GM12878 (cell line): ENCODE results near the gene C1QL1. TPM values are rescaled to one million over a fixed set of nuclear protein-coding genes. Genes with fewer than 3 reads are reported as not detected.

Source experiments
- ATAC-seq: fragments of 200-7000 bp; cut with Tn5 transposase; 3 replicates; pipeline ENCODE4 v1.9.1; 2020; ENCODE audit warnings: mild to moderate bottlenecking, moderate library complexity
- BruUV-seq: library from RNA; stranded (reverse); fragments of 400-500 nt; replicated peaks from 2 replicates; lab custom pipeline; 2021; lab: Mats Ljungman, UMichigan
- CTCF ChIA-PET: fragments of 300-600 bp; sonication (Branson Sonifier 250); formaldehyde crosslinking; extraction: SDS; loops from one replicate; lab custom pipeline; 2021; ENCODE audit warnings: inconsistent platforms; lab: Yijun Ruan, JAX
- POLR2A ChIA-PET: fragments of 350-600 bp; formaldehyde crosslinking; extraction: SDS; loops from one replicate; lab custom pipeline; 2021; ENCODE audit warnings: inconsistent platforms; lab: Charles Lee
- RAD21 ChIA-PET: fragments of 300-600 bp; sonication (Branson Sonifier 250); formaldehyde crosslinking; loops from one replicate; lab custom pipeline; 2023; ENCODE audit warnings: antibody characterized with exemption; ENCODE audit not compliant: unreplicated experiment; lab: Charles Lee
- SMC1A ChIA-PET: fragments of 300-600 bp; sonication (Branson Sonifier 250); formaldehyde crosslinking; loops from one replicate; lab custom pipeline; 2023; ENCODE audit not compliant: unreplicated experiment, uncharacterized antibody; lab: Charles Lee
- DNase-seq: peaks from one replicate; pipeline ENCODE4 v3.0.0-alpha.2; 2011; ENCODE audit warnings: low read depth, low spot score
- FAIRE-seq: peaks from 3 replicates; lab custom pipeline; 2011; peaks lifted over from hg19 to GRCh38; lab: Jason Lieb, UNC
- H2AFZ ChIP-seq: 2 replicates; pipeline ENCODE4 v1.6.0; 2011; ENCODE audit warnings: low read depth, low read length, control low read depth; ENCODE audit not compliant: control insufficient read depth
- H3K27ac ChIP-seq: 2 replicates; pipeline ENCODE4 v1.5.1; 2011; ENCODE audit warnings: control low read depth; ENCODE audit not compliant: control insufficient read depth, insufficient read depth
- H3K27me3 ChIP-seq, 2 experiments: replicated peaks in 1 of 2; 2 replicates each; pipeline versions ENCODE4 v1.6.0 to v1.6.1; 2011; ENCODE audit warnings: low read length in 1 of 2; ENCODE audit not compliant: control insufficient read depth in 2 of 2, insufficient read depth in 2 of 2
- H3K36me3 ChIP-seq, 2 experiments: 2 replicates each; pipeline ENCODE4 v1.5.1; 2011; ENCODE audit warnings: low read length in 1 of 2; ENCODE audit not compliant: control insufficient read depth in 2 of 2, insufficient read depth in 2 of 2
- H3K4me1 ChIP-seq: 2 replicates; pipeline ENCODE4 v1.6.1; 2011; ENCODE audit warnings: mild to moderate bottlenecking, low read length, moderate library complexity, mixed read lengths; ENCODE audit not compliant: control insufficient read depth, insufficient read depth
- H3K4me2 ChIP-seq: 2 replicates; pipeline ENCODE4 v1.6.0; 2011; ENCODE audit warnings: control low read depth; ENCODE audit not compliant: control insufficient read depth, insufficient read depth
- H3K4me3 ChIP-seq: fragments of 200-600 bp; sonication (generic); 2 replicates; pipeline ENCODE4 v1.5.1; 2016
- H3K79me2 ChIP-seq: 2 replicates; pipeline ENCODE4 v1.6.0; 2011; ENCODE audit warnings: low read length; ENCODE audit not compliant: control insufficient read depth, insufficient read depth
- H3K9ac ChIP-seq: 2 replicates; pipeline ENCODE4 v1.8.0; 2011; ENCODE audit warnings: low read length, control low read depth, mixed read lengths; ENCODE audit not compliant: control insufficient read depth, insufficient read depth
- H3K9me3 ChIP-seq: replicated peaks from 3 replicates; pipeline ENCODE4 v1.5.1; 2011; ENCODE audit warnings: mild to moderate bottlenecking, low read length; ENCODE audit not compliant: control insufficient read depth, insufficient read depth
- H4K20me1 ChIP-seq: 2 replicates; pipeline ENCODE4 v1.6.0; 2011; ENCODE audit not compliant: control insufficient read depth, insufficient read depth
- CREB1 ChIP-seq: IDR thresholded peaks from 2 replicates; pipeline ENCODE4 v1.6.1; 2012; ENCODE audit warnings: low read depth, mild to moderate bottlenecking, inconsistent platforms
- CREM ChIP-seq: IDR thresholded peaks from 2 replicates; pipeline ENCODE4 v1.6.1; 2014; ENCODE audit warnings: antibody characterized with exemption, low read depth
- DPF2 ChIP-seq: fragments of 450-650 bp; IDR thresholded peaks from 2 replicates; pipeline ENCODE4 v1.6.1; 2017; ENCODE audit warnings: mild to moderate bottlenecking
- E4F1 ChIP-seq: fragments of 450-650 bp; IDR thresholded peaks from 2 replicates; pipeline ENCODE4 v1.6.1; 2018; ENCODE audit warnings: borderline replicate concordance, mild to moderate bottlenecking; ENCODE audit not compliant: partially characterized antibody
- FOXM1 ChIP-seq: IDR thresholded peaks from 2 replicates; pipeline ENCODE4 v1.6.1; 2012; ENCODE audit warnings: low read depth, mild to moderate bottlenecking, inconsistent platforms, low read length, moderate library complexity
- IRF3 ChIP-seq: fragments of 450-650 bp; IDR thresholded peaks from 2 replicates; pipeline ENCODE4 v1.6.1; 2014; ENCODE audit warnings: mild to moderate bottlenecking
- JUNB ChIP-seq: IDR thresholded peaks from 2 replicates; pipeline ENCODE4 v1.6.1; 2016; ENCODE audit warnings: antibody characterized with exemption, mild to moderate bottlenecking
- MTA2 ChIP-seq: fragments of 450-650 bp; IDR thresholded peaks from 2 replicates; pipeline ENCODE4 v1.6.1; 2016; ENCODE audit warnings: low read depth, mild to moderate bottlenecking, moderate library complexity
- MXI1 ChIP-seq: fragments of 150-350 bp; IDR thresholded peaks from 2 replicates; pipeline ENCODE4 v1.6.1; 2011; ENCODE audit warnings: low read depth, mild to moderate bottlenecking, inconsistent platforms, low read length, improper control_type of control experiment
- MYC ChIP-seq: IDR thresholded peaks from 2 replicates; pipeline ENCODE4 v1.6.1; 2011; ENCODE audit warnings: mild to moderate bottlenecking, low read length, moderate library complexity, inconsistent platforms; ENCODE audit not compliant: insufficient read depth, insufficient replicate concordance, insufficient read length, severe bottlenecking
- RBBP5 ChIP-seq: fragments of 200-600 bp; sonication (generic); conservative IDR thresholded peaks from 2 replicates; pipeline ENCODE4 v1.6.1; 2016
- TCF3 ChIP-seq: IDR thresholded peaks from 2 replicates; pipeline ENCODE4 v1.6.1; 2012; ENCODE audit warnings: low read depth, mild to moderate bottlenecking, low read length, borderline replicate concordance; ENCODE audit not compliant: insufficient read depth
- ZNF207 ChIP-seq: fragments of 450-650 bp; IDR thresholded peaks from 2 replicates; pipeline ENCODE4 v1.6.1; 2014; ENCODE audit warnings: antibody characterized with exemption, mild to moderate bottlenecking, borderline replicate concordance
- ZNF274 ChIP-seq: IDR thresholded peaks from one replicate; pipeline ENCODE4 v1.8.0; 2011; ENCODE audit not compliant: insufficient read length, insufficient read depth
- WGBS: methylation state at CpG from one replicate; pipeline ENCODE4 v1.1.6; 2016; ENCODE audit warnings: low lambda C conversion rate; ENCODE audit not compliant: insufficient replicate concordance, insufficient coverage; ENCODE audit errors: missing lambda C conversion rate; 5-methylcytosine and 5-hydroxymethylcytosine counted together
- in situ Hi-C: fragments of 300-500 bp; cut with MboI; formaldehyde crosslinking; loops from 9 replicates; pipeline ENCODE4 v1.14.3; 2018; ENCODE audit warnings: mixed read lengths
- intact Hi-C: fragments of 100-400 bp; cut with micrococcal nuclease; formaldehyde crosslinking; loops from one replicate; pipeline ENCODE4 v1.14.2; 2022; ENCODE audit not compliant: unreplicated experiment
- polyA plus RNA-seq, 11 experiments: library from polyadenylated mRNA; depleted of rRNA in 4 of 11; unstranded in 6 of 11; stranded (reverse) in 5 of 11; fragments of >200 nt; fragmentation: Nextera tagmentation in 4 of 11; fragmentation: Illumina TruSeq in 1 of 11; extraction: Ambion mirVana in 4 of 11; extraction: Trizol in 1 of 11; gene quantifications; 1 replicate in 1 of 11; 2 replicates in 10 of 11; pipeline versions ENCODE4 v1.2.1 to v1.2.3, GENCODE V29; 2011 to 2016; ENCODE audit warnings: inconsistent platforms in 2 of 11, missing spikeins in 2 of 11, low read depth in 1 of 11
- total RNA-seq, 4 experiments: library from RNA; depleted of rRNA in 3 of 4; stranded (reverse); fragments of >200 nt in 3 of 4; fragmentation: Illumina TruSeq in 1 of 4; extraction: Trizol in 1 of 4; gene quantifications; 2 replicates each; pipeline versions ENCODE4 v1.2.1 to v1.2.3, GENCODE V29; 2013 to 2021
- TF ChIP-seq, protein P1 (sequence below): fragments of 150-350 bp; IDR thresholded peaks from 2 replicates; pipeline ENCODE4 v1.6.1; 2016; ENCODE audit warnings: low read depth, low read length

Gene C1QL1
- total and polyA plus RNA-seq, 10 of the 15 experiments (the other 5 are each of a cell fraction or from before 2014, with no cell fraction given): not detected

DNA sequence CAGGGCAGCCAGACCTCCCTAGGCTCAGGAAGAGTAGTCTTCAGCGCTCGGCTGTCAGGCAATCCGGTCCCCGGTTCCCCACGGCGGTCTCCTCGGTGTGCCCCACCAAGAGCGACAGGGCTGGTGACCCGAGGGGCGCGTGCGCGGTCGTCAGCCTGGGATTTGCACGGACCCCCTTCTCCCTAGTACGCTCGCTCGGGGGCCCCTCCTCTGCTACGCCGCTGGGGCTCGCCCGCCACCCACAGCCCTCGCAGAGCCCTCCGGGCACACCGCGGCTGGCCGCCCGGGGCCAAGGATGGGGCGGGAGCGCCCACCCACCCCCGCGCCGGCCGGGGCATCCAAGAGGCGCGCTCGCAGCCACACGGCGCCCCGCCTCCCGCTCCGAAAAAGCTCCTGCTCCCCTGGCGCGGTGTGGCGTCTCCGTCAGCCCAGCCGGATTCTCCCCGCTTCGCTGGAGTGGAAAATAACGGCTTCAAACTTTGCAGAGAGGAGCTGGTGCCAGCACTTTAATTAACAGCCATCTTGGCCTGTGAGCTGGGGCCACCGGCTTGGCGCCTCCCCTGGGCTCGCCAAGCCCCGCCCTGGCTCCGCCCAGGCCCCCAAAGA lies 2.1 kb upstream of the C1QL1 start:
- CTCF ChIA-PET: no interaction called here
- FAIRE-seq (no peak), ATAC-seq (0 out of 3 replicates have a peak, but pooled peaks have one; percentile 6), DNase-seq (no peak)
- POLR2A ChIA-PET: no interaction called here
- no TSS peak for BruUV-seq
- Histone ChIP-seq H3K79me2 (no peaks in the 10 kb centered on the region), H3K4me1 (peaks cover 6% of the 10 kb centered on the region; the same call in 1 of the 2 replicates), H4K20me1 (no peaks in the 10 kb centered on the region), H3K27ac (no peak overlapping the region), H3K4me2 (peak overlapping the region; percentile 71), H3K36me3 (no peaks in the 10 kb centered on the region), H3K9ac (no peak overlapping the region), H3K9me3 (no peaks in the 10 kb centered on the region; the same call in 2 of the 3 replicates), H2AFZ (peak overlapping the region; percentile 39; the same call in 1 of the 2 replicates), H3K27me3 (peaks cover 23 to 43% of the 10 kb centered on the region in 2 experiments), H3K4me3 (peak overlapping the region; percentile 45)
- RAD21 ChIA-PET: no interaction called here
- SMC1A ChIA-PET: interaction anchor here (1.3 kb wide), 1 partner anchor 22 kb away, joined by 3 read pairs; no protein-coding TSS in a partner anchor
- intact Hi-C loops (no loop called here), in situ Hi-C loops (no loop called here)
- 6% methylated on average over 44 of the region's 55 CpGs for WGBS
- TF ChIP-seq TCF3: no peak
- TF ChIP-seq MXI1: no peak
- TF ChIP-seq, protein P1, sequence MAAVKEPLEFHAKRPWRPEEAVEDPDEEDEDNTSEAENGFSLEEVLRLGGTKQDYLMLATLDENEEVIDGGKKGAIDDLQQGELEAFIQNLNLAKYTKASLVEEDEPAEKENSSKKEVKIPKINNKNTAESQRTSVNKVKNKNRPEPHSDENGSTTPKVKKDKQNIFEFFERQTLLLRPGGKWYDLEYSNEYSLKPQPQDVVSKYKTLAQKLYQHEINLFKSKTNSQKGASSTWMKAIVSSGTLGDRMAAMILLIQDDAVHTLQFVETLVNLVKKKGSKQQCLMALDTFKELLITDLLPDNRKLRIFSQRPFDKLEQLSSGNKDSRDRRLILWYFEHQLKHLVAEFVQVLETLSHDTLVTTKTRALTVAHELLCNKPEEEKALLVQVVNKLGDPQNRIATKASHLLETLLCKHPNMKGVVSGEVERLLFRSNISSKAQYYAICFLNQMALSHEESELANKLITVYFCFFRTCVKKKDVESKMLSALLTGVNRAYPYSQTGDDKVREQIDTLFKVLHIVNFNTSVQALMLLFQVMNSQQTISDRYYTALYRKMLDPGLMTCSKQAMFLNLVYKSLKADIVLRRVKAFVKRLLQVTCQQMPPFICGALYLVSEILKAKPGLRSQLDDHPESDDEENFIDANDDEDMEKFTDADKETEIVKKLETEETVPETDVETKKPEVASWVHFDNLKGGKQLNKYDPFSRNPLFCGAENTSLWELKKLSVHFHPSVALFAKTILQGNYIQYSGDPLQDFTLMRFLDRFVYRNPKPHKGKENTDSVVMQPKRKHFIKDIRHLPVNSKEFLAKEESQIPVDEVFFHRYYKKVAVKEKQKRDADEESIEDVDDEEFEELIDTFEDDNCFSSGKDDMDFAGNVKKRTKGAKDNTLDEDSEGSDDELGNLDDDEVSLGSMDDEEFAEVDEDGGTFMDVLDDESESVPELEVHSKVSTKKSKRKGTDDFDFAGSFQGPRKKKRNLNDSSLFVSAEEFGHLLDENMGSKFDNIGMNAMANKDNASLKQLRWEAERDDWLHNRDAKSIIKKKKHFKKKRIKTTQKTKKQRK: no peak
- TF ChIP-seq ZNF274: no peak
- no peak for TF ChIP-seq CREM
- no peak for TF ChIP-seq ZNF207
- TF ChIP-seq MYC: no peak
- TF ChIP-seq E4F1: no peak
- no peak for TF ChIP-seq CREB1
- TF ChIP-seq DPF2: 0 out of 2 replicates have a peak, but pooled peaks have one; percentile 34
- no peak for TF ChIP-seq MTA2
- TF ChIP-seq IRF3: no peak
- TF ChIP-seq JUNB: no peak
- TF ChIP-seq FOXM1: no peak
- TF ChIP-seq RBBP5: no peak
